ENCODE data around the gene SLC6A9. TPM values are rescaled to one million over a fixed set of nuclear protein-coding genes. Genes with fewer than 3 reads are reported as not detected.

Gene SLC6A9
- total RNA-seq (ENCODE audit: low replicate concordance), result 6.8 and 25.9 TPM in 2 replicates

- DNase-seq (ENCODE audit: low read depth), result peak; percentile 86
- H3K4me3 ChIP-seq (ENCODE audit: low read depth, low read length), result peak within 1 kb of the TSS; percentile 83
- TF ChIP-seq CTCF (IDR thresholded peaks at IDR 0.05; ENCODE audit: insufficient read depth, low read length), result no peak
These were observed at the start of gene SLC6A9 for GRCh38 chr1:44031252-44032169. Gene SLC6A9 (minus strand): TSS chr1:44031462. CDS start chr1:44024277, 7,185 bp downstream.

DNA sequence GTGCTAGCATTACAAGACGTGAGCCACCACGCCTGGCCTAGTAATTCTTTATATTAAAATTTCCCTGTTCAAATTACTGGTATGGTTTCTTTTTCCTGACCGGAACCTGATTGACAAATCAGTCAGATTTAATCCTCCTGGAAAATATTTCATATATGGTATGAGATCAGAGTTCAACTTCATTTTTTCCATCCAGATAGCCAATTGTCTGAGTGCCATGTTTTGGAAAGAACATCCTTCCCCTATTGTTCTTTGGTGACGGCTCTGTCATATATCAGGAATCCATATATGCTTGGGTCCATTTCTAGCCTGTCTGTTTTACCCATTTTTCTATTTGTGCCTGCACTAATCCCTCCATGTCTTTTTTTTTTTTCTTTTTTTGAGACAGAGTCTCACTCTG, 48.3 kb upstream of the SLC6A9 start:
- no peak for TF ChIP-seq CTCF (IDR thresholded peaks at IDR 0.05; ENCODE audit: insufficient read depth, low read length)
- DNase-seq (ENCODE audit: low read depth), result no peak
- H3K4me3 ChIP-seq (ENCODE audit: low read depth, low read length), result no peak overlapping the region

GRCh38 chr1:44078104-44078503, 46.8 kb upstream of the SLC6A9 start:
- no peak for TF ChIP-seq CTCF (IDR thresholded peaks at IDR 0.05; ENCODE audit: insufficient read depth, low read length)
- H3K4me3 ChIP-seq (ENCODE audit: low read depth, low read length), result no peak overlapping the region
- DNase-seq (ENCODE audit: low read depth), result no peak

DNA sequence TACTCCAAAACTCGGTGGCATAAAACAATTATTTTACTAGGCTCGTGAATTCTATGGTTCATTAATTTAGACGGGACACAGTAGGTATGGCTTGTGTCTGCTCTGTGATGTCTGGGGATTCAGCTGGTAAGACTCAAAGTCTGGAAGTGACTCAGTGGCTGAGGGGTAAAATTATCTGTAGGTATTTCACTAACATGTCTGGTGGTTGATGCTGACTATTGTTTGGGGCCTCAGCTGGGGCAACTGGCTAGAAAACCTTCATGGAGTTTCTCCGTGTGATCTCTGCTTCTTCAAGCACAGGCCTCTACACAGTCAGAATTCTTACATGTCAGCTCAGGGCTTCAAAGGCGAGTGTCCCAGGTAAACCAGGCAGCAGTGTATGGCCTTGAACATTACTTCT, 46.2 kb upstream of the SLC6A9 start:
- no peak for TF ChIP-seq CTCF (IDR thresholded peaks at IDR 0.05; ENCODE audit: insufficient read depth, low read length)
- peak; percentile 16 for DNase-seq (ENCODE audit: low read depth)
- H3K4me3 ChIP-seq (ENCODE audit: low read depth, low read length), result no peak overlapping the region

DNA sequence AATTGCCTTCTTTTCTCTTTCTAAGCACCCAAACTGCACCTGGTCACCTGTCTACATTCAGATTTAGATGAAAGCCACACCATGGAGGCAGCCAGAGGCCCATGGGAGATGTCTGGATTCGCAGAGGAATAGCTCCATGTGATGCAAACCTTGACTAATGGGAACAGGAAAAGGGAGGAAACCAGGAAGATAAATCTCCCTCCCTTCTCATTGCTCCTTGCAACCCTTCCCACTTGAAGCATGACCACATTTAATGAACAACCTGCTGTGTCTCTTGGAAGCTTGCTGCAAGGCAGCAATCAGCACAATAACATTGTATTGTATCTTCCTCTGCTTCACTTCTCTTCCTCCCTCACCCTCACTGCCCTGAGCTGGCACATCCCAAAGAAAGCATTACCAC, 44.8 kb upstream of the SLC6A9 start:
- no peak overlapping the region for H3K4me3 ChIP-seq (ENCODE audit: low read depth, low read length)
- TF ChIP-seq CTCF (IDR thresholded peaks at IDR 0.05; ENCODE audit: insufficient read depth, low read length), result no peak
- peak; percentile 35 for DNase-seq (ENCODE audit: low read depth)

DNA sequence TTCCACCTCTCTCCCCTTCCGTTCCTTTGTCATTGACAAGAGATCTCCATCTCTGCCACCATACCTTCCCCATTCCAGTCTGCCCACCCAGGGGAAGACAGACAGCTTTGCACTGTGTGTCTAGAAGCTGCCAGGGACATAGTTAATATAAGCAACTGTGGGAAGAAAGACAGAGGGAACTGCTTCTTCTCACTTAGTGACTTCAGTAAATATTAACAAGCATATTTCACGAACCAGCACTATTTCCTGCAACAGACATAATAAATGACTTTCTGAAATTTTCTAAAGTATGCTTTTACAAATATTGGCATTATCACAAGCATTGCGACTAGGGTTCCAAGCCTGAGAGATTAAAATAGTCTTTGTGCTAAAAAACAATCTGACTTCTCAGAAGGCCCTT, 43.2 kb upstream of the SLC6A9 start:
- no peak for TF ChIP-seq CTCF (IDR thresholded peaks at IDR 0.05; ENCODE audit: insufficient read depth, low read length)
- no peak overlapping the region for H3K4me3 ChIP-seq (ENCODE audit: low read depth, low read length)

More for the DNA sequence above, 43.2 kb upstream of the SLC6A9 start:
- peak; percentile 36 for DNase-seq (ENCODE audit: low read depth)

Data from fibroblast of the aortic adventitia (primary cell).